Neural cell (in vitro differentiated cells): ENCODE data around the gene DNAL4. TPM values are rescaled to one million over a fixed set of nuclear protein-coding genes. Genes with fewer than 3 reads are reported as not detected.

Experiments used
- H2AFZ ChIP-seq: fragments of 200-600, 300-800 bp; sonication (generic), shearing (Covaris generic); 2 replicates; pipeline ENCODE4 v1.6.0; 2014; ENCODE audit warnings: low read depth, mild to moderate bottlenecking, antibody characterized with exemption, low read length, moderate library complexity
- H3F3A ChIP-seq: fragments of 200-600 bp; shearing (Covaris generic); 2 replicates; pipeline ENCODE4 v1.6.1; 2016; ENCODE audit warnings: mild to moderate bottlenecking, moderate library complexity, mixed read lengths, antibody characterized with exemption, low read length; ENCODE audit not compliant: insufficient read depth, poor library complexity, severe bottlenecking
- H3K27ac ChIP-seq: fragments of 200-600, 300-800 bp; sonication (generic), shearing (Covaris generic); 2 replicates; pipeline ENCODE4 v1.5.1; 2014; ENCODE audit warnings: mild to moderate bottlenecking, low read length, moderate library complexity
- H3K27me3 ChIP-seq: fragments of 300-800, 200-600 bp; sonication (generic), shearing (Covaris generic); 2 replicates; pipeline ENCODE4 v1.6.0; 2014; ENCODE audit warnings: mild to moderate bottlenecking, low read depth, low read length, moderate library complexity; ENCODE audit not compliant: insufficient read depth
- H3K36me3 ChIP-seq: fragments of 300-800, 200-600 bp; sonication (generic), shearing (Covaris generic); 2 replicates; pipeline ENCODE4 v1.5.1; 2014; ENCODE audit warnings: mild to moderate bottlenecking, antibody characterized with exemption, low read length, moderate library complexity; ENCODE audit not compliant: insufficient read depth
- H3K4me2 ChIP-seq: fragments of 300-800, 200-600 bp; sonication (generic), shearing (Covaris generic); 2 replicates; pipeline ENCODE4 v1.6.0; 2014; ENCODE audit warnings: mild to moderate bottlenecking, low read length
- H3K4me3 ChIP-seq: fragments of 300-800, 200-600 bp; sonication (generic), shearing (Covaris generic); 2 replicates; pipeline ENCODE4 v1.5.1; 2014; ENCODE audit warnings: mild to moderate bottlenecking, low read length, moderate library complexity
- H3K79me2 ChIP-seq: fragments of 200-600 bp; shearing (Covaris generic); replicated peaks from 2 replicates; pipeline ENCODE4 v1.6.0; 2014; ENCODE audit warnings: mild to moderate bottlenecking, low read length, moderate library complexity; ENCODE audit not compliant: insufficient read depth
- H3K9ac ChIP-seq: fragments of 300-800, 200-600 bp; sonication (generic), shearing (Covaris generic); 2 replicates; pipeline ENCODE4 v1.6.1; 2016; ENCODE audit warnings: mild to moderate bottlenecking, low read length, mixed read lengths
- H3K9me2 ChIP-seq: fragments of 200-600 bp; shearing (Covaris generic); 2 replicates; pipeline ENCODE4 v1.6.1; 2016; ENCODE audit warnings: mild to moderate bottlenecking, low read length, mixed read lengths; ENCODE audit not compliant: insufficient read depth
- H3K9me3 ChIP-seq: fragments of 200-600, 300-800 bp; sonication (generic), shearing (Covaris generic); 2 replicates; pipeline ENCODE4 v1.6.1; 2016; ENCODE audit warnings: mild to moderate bottlenecking, mixed run types, low read length, moderate library complexity, mixed read lengths
- H4K20me1 ChIP-seq: fragments of 200-600 bp; shearing (Covaris generic); 2 replicates; pipeline ENCODE4 v1.6.1; 2016; ENCODE audit warnings: mild to moderate bottlenecking, mixed run types; ENCODE audit not compliant: insufficient read depth
- CTCF ChIP-seq: fragments of 450-650 bp; IDR thresholded peaks from 2 replicates; pipeline ENCODE4 v1.5.1; 2014; ENCODE audit warnings: antibody characterized with exemption, mild to moderate bottlenecking, moderate library complexity; ENCODE audit not compliant: poor library complexity, severe bottlenecking
- EP300 ChIP-seq: fragments of 450-650 bp; conservative IDR thresholded peaks from 2 replicates; pipeline ENCODE4 v1.6.1; 2014; ENCODE audit warnings: antibody characterized with exemption, mild to moderate bottlenecking, moderate library complexity; ENCODE audit not compliant: poor library complexity, severe bottlenecking
- EZH2 ChIP-seq: fragments of 200-600, 300-800 bp; shearing (Covaris generic), sonication (generic); IDR thresholded peaks from 2 replicates; pipeline ENCODE4 v1.6.1; 2014; ENCODE audit warnings: antibody characterized with exemption, low read length, borderline replicate concordance, mild to moderate bottlenecking; ENCODE audit not compliant: insufficient read depth, poor library complexity, severe bottlenecking
- MXI1 ChIP-seq: fragments of 450-650 bp; conservative IDR thresholded peaks from 2 replicates; pipeline ENCODE4 v1.6.1; 2014; ENCODE audit warnings: antibody characterized with exemption, mild to moderate bottlenecking; ENCODE audit not compliant: poor library complexity, severe bottlenecking
- POLR2AphosphoS5 ChIP-seq: IDR thresholded peaks from 2 replicates; pipeline ENCODE4 v1.6.1; 2012
- RAD21 ChIP-seq: fragments of 450-650 bp; conservative IDR thresholded peaks from 2 replicates; pipeline ENCODE4 v1.6.1; 2014; ENCODE audit warnings: antibody characterized with exemption, mild to moderate bottlenecking, moderate library complexity
- REST ChIP-seq: IDR thresholded peaks from 2 replicates; pipeline ENCODE4 v1.6.1; 2012; ENCODE audit warnings: borderline replicate concordance
- SMC3 ChIP-seq: fragments of 450-650 bp; conservative IDR thresholded peaks from 2 replicates; pipeline ENCODE4 v1.6.1; 2014; ENCODE audit warnings: antibody characterized with exemption, mild to moderate bottlenecking, moderate library complexity; ENCODE audit not compliant: poor library complexity
- TAF1 ChIP-seq: IDR thresholded peaks from 2 replicates; pipeline ENCODE4 v1.6.1; 2012; ENCODE audit warnings: low read depth
- polyA plus RNA-seq: library from polyadenylated mRNA; depleted of rRNA; stranded (reverse); fragments of >200 nt; gene quantifications from 2 replicates; pipeline ENCODE4 v1.2.3, GENCODE V29; 2014

The DNAL4 gene
- polyA plus RNA-seq, 1 donor from 2014 or later, result 95.0 TPM

DNA sequence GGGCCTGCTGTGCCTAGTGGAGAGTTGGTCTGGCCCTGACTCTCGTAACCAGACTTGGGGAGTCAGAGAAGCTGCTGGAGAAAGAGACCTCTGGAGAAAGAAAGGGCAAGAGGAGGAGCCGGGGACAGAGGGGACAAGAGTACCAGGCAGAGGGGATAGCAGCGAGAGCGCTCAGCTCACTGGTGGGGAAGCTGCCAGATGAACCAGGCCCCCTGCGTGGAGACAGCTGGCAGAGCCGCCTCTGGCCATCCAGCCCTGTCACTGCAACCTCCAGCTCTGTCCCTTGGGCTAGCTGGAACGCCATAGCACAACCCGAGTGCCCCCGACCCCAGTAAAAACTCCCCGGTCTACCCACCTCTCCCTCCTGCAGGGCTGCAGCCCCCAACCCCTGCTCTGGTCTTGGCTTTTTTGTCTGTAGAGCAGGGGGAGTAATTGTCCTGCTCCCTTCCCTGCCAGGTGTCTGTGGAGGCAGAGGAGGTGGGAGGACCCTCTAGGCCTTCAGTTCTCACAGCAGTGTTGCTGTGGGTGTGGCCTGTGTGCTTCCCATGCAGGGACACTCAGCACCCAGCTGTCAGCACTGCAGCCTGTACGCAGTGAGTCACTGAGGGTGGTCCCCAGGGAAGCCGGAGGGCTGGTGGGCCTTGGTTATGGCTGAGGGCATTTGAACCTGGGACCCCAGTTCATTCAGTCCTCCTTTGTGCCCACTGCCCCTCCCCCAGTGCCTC is 33.3 kb downstream of the DNAL4 start:
- peak overlapping the region; percentile 6 for H3K9ac ChIP-seq
- H4K20me1 ChIP-seq, result no peaks in the 10 kb centered on the region
- H3F3A ChIP-seq, result no peaks in the 10 kb centered on the region
- no peaks in the 10 kb centered on the region for H3K79me2 ChIP-seq
- no peaks in the 10 kb centered on the region for H3K9me2 ChIP-seq
- no peak overlapping the region for H2AFZ ChIP-seq
- TF ChIP-seq TAF1 (no peak), EP300 (no peak), SMC3 (no peak), RAD21 (no peak), POLR2AphosphoS5 (no peak), MXI1 (no peak), REST (no peak), CTCF (no peak)
- H3K4me3 ChIP-seq, result no peak overlapping the region
- H3K9me3 ChIP-seq, result no peaks in the 10 kb centered on the region
- no peaks in the 10 kb centered on the region for H3K27me3 ChIP-seq
- H3K36me3 ChIP-seq, result no peaks in the 10 kb centered on the region
- H3K27ac ChIP-seq, result no peak overlapping the region
- no peak overlapping the region for H3K4me2 ChIP-seq

GRCh38 chr22:38759005-38759404 is 34.9 kb downstream of the DNAL4 start:
- TF ChIP-seq REST, result no peak
- TF ChIP-seq POLR2AphosphoS5, result no peak
- no peak for TF ChIP-seq EP300
- no peak for TF ChIP-seq RAD21
- TF ChIP-seq MXI1, result no peak
- no peak for TF ChIP-seq SMC3
- no peak for TF ChIP-seq TAF1
- no peak for TF ChIP-seq EZH2
- no peak for TF ChIP-seq CTCF
- Histone ChIP-seq H3K9ac (peak overlapping the region; percentile 46), H3K4me2 (no peak overlapping the region), H3K9me2 (no peaks in the 10 kb centered on the region), H3K27ac (peak overlapping the region; percentile 87), H3K36me3 (no peaks in the 10 kb centered on the region), H3K79me2 (peaks cover 14% of the 10 kb centered on the region), H3K9me3 (no peaks in the 10 kb centered on the region), H4K20me1 (no peaks in the 10 kb centered on the region), H3F3A (no peaks in the 10 kb centered on the region), H3K27me3 (no peaks in the 10 kb centered on the region), H3K4me3 (peak overlapping the region; percentile 37), H2AFZ (no peak overlapping the region)
